Cardiac ventricle fibroblast (primary cell): Measurements from ENCODE around the gene TRH. TPM values are rescaled to one million over a fixed set of nuclear protein-coding genes. Genes with fewer than 3 reads are reported as not detected.

ENCODE experiments used
- total RNA-seq: library from RNA; depleted of rRNA; stranded (reverse); fragments of >200 nt; gene quantifications from 2 replicates; pipeline ENCODE4 v1.2.3, GENCODE V29; 2015

TRH gene, protein sequence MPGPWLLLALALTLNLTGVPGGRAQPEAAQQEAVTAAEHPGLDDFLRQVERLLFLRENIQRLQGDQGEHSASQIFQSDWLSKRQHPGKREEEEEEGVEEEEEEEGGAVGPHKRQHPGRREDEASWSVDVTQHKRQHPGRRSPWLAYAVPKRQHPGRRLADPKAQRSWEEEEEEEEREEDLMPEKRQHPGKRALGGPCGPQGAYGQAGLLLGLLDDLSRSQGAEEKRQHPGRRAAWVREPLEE
- not detected in 2 replicates for total RNA-seq

DNA sequence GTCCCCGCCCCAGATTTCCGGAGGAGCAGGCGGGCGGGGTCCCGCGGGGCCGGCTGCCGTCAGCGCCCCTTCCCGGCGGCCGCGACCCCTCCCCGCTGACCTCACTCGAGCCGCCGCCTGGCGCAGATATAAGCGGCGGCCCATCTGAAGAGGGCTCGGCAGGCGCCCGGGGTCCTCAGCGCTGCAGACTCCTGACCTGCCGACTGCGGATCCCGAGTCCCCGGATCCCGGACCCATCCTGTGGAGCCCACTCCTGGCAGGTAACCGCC lies at the start of gene TRH:
Gene TRH (plus strand): TSS at position 157 of the 269 bp plus-strand sequence. CDS start 1,097 bp downstream, outside the sequence.

Other genes with a start within 250 kb of the TRH start
- gene TMCC1, start 81.0 kb upstream of the TRH start, total RNA-seq = 18.1 and 18.2 TPM in 2 replicates
- gene ALG1L2, start 107.1 kb downstream of the TRH start, total RNA-seq = 0.54 TPM in 1 of 2 replicates, not detected in the other